ENCODE data around the gene XYLT1. TPM values are rescaled to one million over a fixed set of nuclear protein-coding genes. Genes with fewer than 3 reads are reported as not detected.

The XYLT1 gene
- polyA plus RNA-seq, 1 donor (not counting 4 experiments of a cell fraction or from before 2014, with no cell fraction given): 4.4 TPM

GRCh38 chr16:17392857-17393692 lies 77.7 kb downstream of the XYLT1 start:
- no peaks in the 10 kb centered on the region for H3K79me2 ChIP-seq (ENCODE audit: control insufficient read depth, insufficient read depth, low read length)
- H3K9me3 ChIP-seq (ENCODE audit: control insufficient read depth, low read depth, low read length): no peaks in the 10 kb centered on the region
- H3K36me3 ChIP-seq (ENCODE audit: control insufficient read depth in 2 of 2, extremely low read depth in 1 of 2, insufficient read depth in 2 of 2, low read length in 2 of 2): no peaks in the 10 kb centered on the region
- no peaks in the 10 kb centered on the region for H3K4me1 ChIP-seq (ENCODE audit: control insufficient read depth, extremely low read depth, insufficient read depth, low read length)
- H3K4me2 ChIP-seq (ENCODE audit: control insufficient read depth, extremely low read depth, insufficient read depth, low read depth, low read length): no peak overlapping the region
- no peaks in the 10 kb centered on the region for H4K20me1 ChIP-seq (ENCODE audit: control insufficient read depth, extremely low read depth, insufficient read depth, low read length)
- H3K27ac ChIP-seq (ENCODE audit: control insufficient read depth, insufficient read depth, low read length): no peak overlapping the region
- no peaks in the 10 kb centered on the region for H3K9me1 ChIP-seq (ENCODE audit: control insufficient read depth, extremely low read depth, insufficient read depth, low read length)
- H3K9ac ChIP-seq (ENCODE audit: control insufficient read depth, extremely low read depth, insufficient read depth, low read length): no peak overlapping the region
- DNase-seq (ENCODE audit: low read depth, low spot score) (no peak), FAIRE-seq (no peak)
- no peak overlapping the region for H2AFZ ChIP-seq (ENCODE audit: control insufficient read depth, low read length)
- H3K27me3 ChIP-seq (ENCODE audit: control insufficient read depth, extremely low read depth, insufficient read depth, low read length): no peaks in the 10 kb centered on the region
- dilution Hi-C loops (cut with MboI; ENCODE audit: extremely low pct_ligation_motif_present, low sequenced_read_pairs): no loop called here
- H3K4me3 ChIP-seq (ENCODE audit: control insufficient read depth in 2 of 3, extremely low read depth in 1 of 3, insufficient read depth in 2 of 3, low read depth in 1 of 3, low read length in 3 of 3): no peak overlapping the region
- TF ChIP-seq EZH2 (IDR thresholded peaks at IDR 0.05; ENCODE audit: low read length): no peak
- TF ChIP-seq, protein P1, sequence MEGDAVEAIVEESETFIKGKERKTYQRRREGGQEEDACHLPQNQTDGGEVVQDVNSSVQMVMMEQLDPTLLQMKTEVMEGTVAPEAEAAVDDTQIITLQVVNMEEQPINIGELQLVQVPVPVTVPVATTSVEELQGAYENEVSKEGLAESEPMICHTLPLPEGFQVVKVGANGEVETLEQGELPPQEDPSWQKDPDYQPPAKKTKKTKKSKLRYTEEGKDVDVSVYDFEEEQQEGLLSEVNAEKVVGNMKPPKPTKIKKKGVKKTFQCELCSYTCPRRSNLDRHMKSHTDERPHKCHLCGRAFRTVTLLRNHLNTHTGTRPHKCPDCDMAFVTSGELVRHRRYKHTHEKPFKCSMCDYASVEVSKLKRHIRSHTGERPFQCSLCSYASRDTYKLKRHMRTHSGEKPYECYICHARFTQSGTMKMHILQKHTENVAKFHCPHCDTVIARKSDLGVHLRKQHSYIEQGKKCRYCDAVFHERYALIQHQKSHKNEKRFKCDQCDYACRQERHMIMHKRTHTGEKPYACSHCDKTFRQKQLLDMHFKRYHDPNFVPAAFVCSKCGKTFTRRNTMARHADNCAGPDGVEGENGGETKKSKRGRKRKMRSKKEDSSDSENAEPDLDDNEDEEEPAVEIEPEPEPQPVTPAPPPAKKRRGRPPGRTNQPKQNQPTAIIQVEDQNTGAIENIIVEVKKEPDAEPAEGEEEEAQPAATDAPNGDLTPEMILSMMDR (optimal IDR thresholded peaks at IDR 0.05 in 1 of 3, IDR thresholded peaks at IDR 0.05 in 1 of 3, conservative IDR thresholded peaks at IDR 0.05 in 1 of 3; ENCODE audit: extremely low read depth in 1 of 3, insufficient read depth in 2 of 3, low read length in 3 of 3): no peak

DNA sequence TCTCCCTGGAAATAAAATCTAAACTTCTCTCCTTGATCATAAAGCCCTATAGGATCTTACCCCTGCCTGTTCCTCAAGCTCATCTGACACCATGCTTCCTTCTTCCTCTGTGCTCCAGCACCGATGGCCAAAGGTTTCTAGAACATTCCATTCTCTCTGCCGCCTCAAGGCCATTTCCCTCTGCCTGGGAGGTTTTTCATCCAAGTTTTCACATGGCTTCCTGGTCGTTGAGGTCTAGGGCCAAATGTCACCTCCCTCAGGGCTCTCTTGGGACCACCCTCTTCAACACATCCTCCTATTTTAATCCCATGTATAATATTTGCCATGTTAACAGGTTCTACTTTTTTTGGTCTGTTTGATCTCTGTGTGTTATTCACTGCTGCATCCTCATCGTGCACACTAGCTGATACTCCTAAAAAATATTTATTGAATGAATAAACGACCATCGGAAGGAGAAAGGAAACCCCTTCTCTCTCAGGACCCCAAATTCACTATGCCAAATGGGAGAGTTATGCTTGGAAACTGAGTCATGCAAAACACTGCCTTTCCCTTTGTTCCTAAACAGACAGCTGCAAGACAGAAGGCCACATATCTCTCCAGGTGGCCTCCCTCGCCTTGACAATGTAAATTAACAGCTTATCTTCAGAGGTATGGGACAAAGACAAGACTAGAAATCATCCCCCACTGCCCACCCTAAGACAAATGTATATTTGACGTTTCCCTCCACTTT lies 78.5 kb downstream of the XYLT1 start:
- H3K79me2 ChIP-seq (ENCODE audit: control insufficient read depth, insufficient read depth, low read length): no peaks in the 10 kb centered on the region
- no peak overlapping the region for H2AFZ ChIP-seq (ENCODE audit: control insufficient read depth, low read length)
- FAIRE-seq (no peak), DNase-seq (ENCODE audit: low read depth, low spot score) (no peak)
- H3K4me1 ChIP-seq (ENCODE audit: control insufficient read depth, extremely low read depth, insufficient read depth, low read length): no peaks in the 10 kb centered on the region
- dilution Hi-C loops (cut with MboI; ENCODE audit: extremely low pct_ligation_motif_present, low sequenced_read_pairs): no loop called here
- H3K27ac ChIP-seq (ENCODE audit: control insufficient read depth, insufficient read depth, low read length): no peak overlapping the region
- H3K9me1 ChIP-seq (ENCODE audit: control insufficient read depth, extremely low read depth, insufficient read depth, low read length): no peaks in the 10 kb centered on the region
- no peak for TF ChIP-seq EZH2 (IDR thresholded peaks at IDR 0.05; ENCODE audit: low read length)
- TF ChIP-seq, protein P1 (optimal IDR thresholded peaks at IDR 0.05 in 1 of 3, IDR thresholded peaks at IDR 0.05 in 1 of 3, conservative IDR thresholded peaks at IDR 0.05 in 1 of 3; ENCODE audit: extremely low read depth in 1 of 3, insufficient read depth in 2 of 3, low read length in 3 of 3): no peak
- no peak overlapping the region for H3K4me2 ChIP-seq (ENCODE audit: control insufficient read depth, extremely low read depth, insufficient read depth, low read depth, low read length)
- no peak overlapping the region for H3K4me3 ChIP-seq (ENCODE audit: control insufficient read depth in 2 of 3, extremely low read depth in 1 of 3, insufficient read depth in 2 of 3, low read depth in 1 of 3, low read length in 3 of 3)
- H3K36me3 ChIP-seq (ENCODE audit: control insufficient read depth in 2 of 2, extremely low read depth in 1 of 2, insufficient read depth in 2 of 2, low read length in 2 of 2): no peaks in the 10 kb centered on the region
- no peak overlapping the region for H3K9ac ChIP-seq (ENCODE audit: control insufficient read depth, extremely low read depth, insufficient read depth, low read length)
- no peaks in the 10 kb centered on the region for H4K20me1 ChIP-seq (ENCODE audit: control insufficient read depth, extremely low read depth, insufficient read depth, low read length)
- no peaks in the 10 kb centered on the region for H3K9me3 ChIP-seq (ENCODE audit: control insufficient read depth, low read depth, low read length)
- no peaks in the 10 kb centered on the region for H3K27me3 ChIP-seq (ENCODE audit: control insufficient read depth, extremely low read depth, insufficient read depth, low read length)
